Adipocyte (in vitro differentiated cells): ENCODE data around the gene RFC3.
A peak's percentile ranks its signal among the peaks of the same experiment; 100 is the strongest.
"Not testable (repeated sequence)": the region's sequence is repeated elsewhere in the genome, so short reads cannot be mapped to it uniquely, and the experiment has no call there.

Experiments used
- DNase-seq: peaks from one replicate; pipeline ENCODE4 v3.0.0-alpha.2; 2015; ENCODE audit warnings: low read depth
- H3K27me3 ChIP-seq: replicated peaks from 2 replicates; pipeline ENCODE4 v1.7.0; 2013; ENCODE audit warnings: mild to moderate bottlenecking, low read length, moderate library complexity; ENCODE audit not compliant: control insufficient read depth, insufficient read depth
- H3K36me3 ChIP-seq: 2 replicates; pipeline ENCODE4 v1.7.0; 2013; ENCODE audit warnings: low read length, mild to moderate bottlenecking, moderate library complexity; ENCODE audit not compliant: control insufficient read depth, insufficient read depth, severe bottlenecking
- H3K4me1 ChIP-seq: 2 replicates; pipeline ENCODE4 v1.7.0; 2013; ENCODE audit warnings: mild to moderate bottlenecking, low read length, moderate library complexity; ENCODE audit not compliant: control insufficient read depth, insufficient read depth
- H3K4me3 ChIP-seq: 2 replicates; pipeline ENCODE4 v1.7.0; 2013; ENCODE audit warnings: mild to moderate bottlenecking, low read length, moderate library complexity
- H3K9ac ChIP-seq: 2 replicates; pipeline ENCODE4 v1.7.0; 2013; ENCODE audit warnings: mild to moderate bottlenecking, low read length, moderate library complexity
- H3K9me3 ChIP-seq: 2 replicates; pipeline ENCODE4 v1.7.0; 2013; ENCODE audit warnings: mild to moderate bottlenecking, low read length, moderate library complexity; ENCODE audit not compliant: control insufficient read depth

RFC3 gene

DNA sequence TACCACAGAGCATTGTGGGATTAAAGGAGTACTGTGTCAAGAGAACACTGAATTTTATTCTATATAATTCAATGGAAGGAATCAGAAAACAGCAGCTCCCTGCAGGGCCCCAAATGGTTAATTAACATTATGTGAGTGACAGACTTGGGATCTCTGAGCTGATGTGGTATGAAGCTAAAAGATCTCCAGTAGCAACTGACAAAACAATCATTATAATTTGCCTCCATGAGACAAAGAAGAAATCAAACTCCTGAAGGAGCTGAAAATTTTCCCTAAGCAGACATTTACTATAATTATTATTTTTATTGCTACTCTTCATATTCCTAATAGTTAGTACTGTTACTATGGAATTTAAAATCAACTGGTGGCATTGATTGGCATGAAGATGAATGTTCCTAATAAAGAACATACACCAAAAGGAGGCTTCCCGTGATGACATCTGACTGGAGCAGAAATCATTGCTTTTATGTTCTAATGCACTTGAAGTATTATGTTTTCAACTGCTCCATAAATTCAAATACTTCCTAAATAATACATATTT is 28.8 kb upstream of the RFC3 start:
- H3K9ac ChIP-seq: no peak overlapping the region
- H3K9me3 ChIP-seq: no peaks in the 10 kb centered on the region
- DNase-seq: no peak
- no peaks in the 10 kb centered on the region for H3K36me3 ChIP-seq
- no peaks in the 10 kb centered on the region for H3K4me1 ChIP-seq
- no peak overlapping the region for H3K4me3 ChIP-seq
- H3K27me3 ChIP-seq: no peaks in the 10 kb centered on the region

DNA sequence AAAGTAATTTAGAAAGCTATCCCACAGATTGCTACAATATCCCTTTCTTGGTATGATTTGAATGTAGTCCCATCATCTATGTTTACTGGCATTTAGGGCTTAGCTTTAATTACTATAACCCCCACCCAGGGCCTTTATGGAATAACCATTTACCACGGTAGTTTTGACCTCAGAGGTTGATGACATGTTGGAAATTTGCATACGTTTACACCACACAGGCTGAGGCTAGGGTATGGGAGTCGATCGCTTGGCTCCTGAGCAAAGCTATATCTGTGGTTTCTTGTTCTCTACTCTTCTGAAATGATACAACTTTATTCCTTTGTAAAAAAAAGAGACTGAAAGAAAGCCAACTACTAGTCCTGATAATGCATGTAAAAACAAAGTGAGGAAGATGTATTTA is 28.2 kb upstream of the RFC3 start:
- H3K4me3 ChIP-seq: no peak overlapping the region
- H3K27me3 ChIP-seq: no peaks in the 10 kb centered on the region
- H3K4me1 ChIP-seq: no peaks in the 10 kb centered on the region
- H3K9me3 ChIP-seq: no peaks in the 10 kb centered on the region
- H3K9ac ChIP-seq: no peak overlapping the region
- H3K36me3 ChIP-seq: no peaks in the 10 kb centered on the region
- DNase-seq: no peak

DNA sequence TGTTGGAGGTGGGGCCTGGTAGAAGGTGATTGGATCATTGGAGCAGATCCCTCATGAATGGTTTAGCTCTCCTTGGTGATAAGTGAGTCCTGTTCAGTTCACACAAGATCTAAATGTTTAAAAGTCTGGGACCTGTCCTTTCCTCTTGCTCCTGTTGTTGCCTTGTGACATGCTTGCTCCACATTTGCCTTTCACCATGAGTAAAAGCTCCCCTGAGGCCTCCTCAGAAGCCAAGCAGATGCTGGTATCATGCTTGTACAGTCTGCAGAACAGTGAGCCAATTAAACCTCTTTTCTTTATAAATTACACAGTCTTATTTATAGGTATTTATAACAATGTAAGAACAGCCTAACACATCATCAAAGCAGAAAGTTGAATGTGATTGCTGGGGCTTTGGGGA is 24.2 kb upstream of the RFC3 start:
- Histone ChIP-seq H3K9ac (no peak overlapping the region), H3K36me3 (no peaks in the 10 kb centered on the region), H3K9me3 (no peaks in the 10 kb centered on the region), H3K4me3 (no peak overlapping the region), H3K4me1 (peaks cover 10% of the 10 kb centered on the region), H3K27me3 (no peaks in the 10 kb centered on the region)
- DNase-seq: no peak

DNA sequence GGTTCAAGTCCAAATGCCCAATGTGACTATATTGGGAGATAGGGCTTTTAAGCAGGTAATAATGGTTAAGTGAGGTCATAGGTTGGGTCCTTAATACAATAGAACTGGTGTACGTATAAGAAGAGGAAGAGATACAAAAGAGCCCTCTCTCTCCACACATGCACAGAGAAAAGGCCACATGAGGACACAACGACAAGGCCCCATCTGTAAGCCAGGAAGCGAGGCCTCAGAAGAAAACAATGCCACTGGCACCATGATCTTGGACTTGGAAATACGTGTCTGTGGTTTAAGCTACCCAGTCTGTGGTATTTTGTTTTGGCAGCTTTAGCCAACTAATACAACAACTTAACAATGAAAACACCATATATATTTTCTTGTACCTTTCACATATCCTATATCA is 23.4 kb upstream of the RFC3 start:
- no peak overlapping the region for H3K9ac ChIP-seq
- no peaks in the 10 kb centered on the region for H3K36me3 ChIP-seq
- DNase-seq: no peak
- H3K4me1 ChIP-seq: peaks cover 10% of the 10 kb centered on the region
- H3K4me3 ChIP-seq: no peak overlapping the region
- H3K27me3 ChIP-seq: no peaks in the 10 kb centered on the region
- no peaks in the 10 kb centered on the region for H3K9me3 ChIP-seq

DNA sequence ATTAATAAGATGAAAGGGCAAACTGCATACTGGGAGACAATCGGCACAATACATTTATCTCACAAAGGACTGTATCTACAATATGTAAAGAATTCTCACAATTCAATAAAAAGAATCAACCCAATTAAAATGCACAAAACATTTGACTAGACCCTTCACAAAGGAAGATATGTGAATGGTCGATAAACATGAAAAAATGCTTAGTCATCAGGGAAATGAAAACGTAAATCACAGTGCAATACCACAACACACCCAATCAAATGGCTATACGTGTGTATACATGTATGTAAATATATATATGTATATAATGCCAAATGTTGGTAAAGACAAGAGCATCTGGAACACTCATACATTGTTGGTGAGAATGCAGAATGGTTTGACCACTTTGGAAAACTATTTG is 21.9 kb upstream of the RFC3 start:
- DNase-seq: no peak

DNA sequence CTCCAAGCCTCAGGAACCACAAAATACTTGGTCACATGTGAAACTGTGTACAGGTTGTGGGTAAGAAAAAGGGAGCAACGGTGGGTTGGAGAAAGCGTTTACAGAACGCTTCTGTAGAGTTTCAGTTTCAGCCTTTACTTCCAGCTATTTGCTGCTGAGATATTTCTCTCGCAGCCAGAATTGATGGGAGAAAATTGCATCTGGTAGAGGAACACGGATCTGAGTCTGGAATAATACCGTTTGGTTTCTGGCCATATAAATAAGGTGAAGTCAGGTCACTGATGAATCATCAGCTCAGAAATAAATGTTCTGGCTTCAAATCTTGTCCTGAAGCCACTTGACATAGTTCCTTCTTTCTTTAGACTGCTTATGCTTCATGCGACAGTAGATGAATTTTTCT is 20.3 kb upstream of the RFC3 start:
- H3K4me3 ChIP-seq: peak overlapping the region; percentile 74
- H3K4me1 ChIP-seq: peaks cover 13% of the 10 kb centered on the region
- H3K36me3 ChIP-seq: no peaks in the 10 kb centered on the region
- no peaks in the 10 kb centered on the region for H3K27me3 ChIP-seq
- peak; percentile 52 for DNase-seq
- no peaks in the 10 kb centered on the region for H3K9me3 ChIP-seq
- peak overlapping the region; percentile 64 for H3K9ac ChIP-seq

More for the DNA sequence above, 21.9 kb upstream of the RFC3 start:
- no peak overlapping the region for H3K9ac ChIP-seq
- no peak overlapping the region for H3K4me3 ChIP-seq
- H3K36me3 ChIP-seq: no peaks in the 10 kb centered on the region
- H3K27me3 ChIP-seq: no peaks in the 10 kb centered on the region
- peaks cover 13% of the 10 kb centered on the region for H3K4me1 ChIP-seq
- H3K9me3 ChIP-seq: no peaks in the 10 kb centered on the region

DNA sequence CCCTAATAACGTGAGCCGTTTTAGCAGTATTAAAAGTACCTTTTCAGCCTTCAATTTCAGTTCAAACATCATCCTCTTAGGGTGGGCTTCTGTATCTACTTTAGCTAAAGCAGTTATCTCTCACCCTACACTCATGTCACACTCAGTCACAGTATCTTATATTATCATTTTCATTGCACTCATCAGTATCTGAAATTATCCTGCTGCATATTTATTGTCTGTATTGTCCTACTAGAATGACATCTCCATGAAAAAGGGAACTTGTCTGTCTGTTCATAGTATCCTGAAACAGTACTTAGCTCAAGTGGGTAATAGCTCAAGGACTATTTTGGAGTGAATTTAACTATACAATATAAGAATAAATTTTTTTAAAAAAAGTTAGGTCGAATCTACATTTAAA is 19.9 kb upstream of the RFC3 start:
- Histone ChIP-seq H3K9ac (peak overlapping the region; percentile 64), H3K4me3 (peak overlapping the region; percentile 74), H3K36me3 (no peaks in the 10 kb centered on the region), H3K27me3 (no peaks in the 10 kb centered on the region), H3K4me1 (peaks cover 13% of the 10 kb centered on the region), H3K9me3 (no peaks in the 10 kb centered on the region)
- DNase-seq: no peak

DNA sequence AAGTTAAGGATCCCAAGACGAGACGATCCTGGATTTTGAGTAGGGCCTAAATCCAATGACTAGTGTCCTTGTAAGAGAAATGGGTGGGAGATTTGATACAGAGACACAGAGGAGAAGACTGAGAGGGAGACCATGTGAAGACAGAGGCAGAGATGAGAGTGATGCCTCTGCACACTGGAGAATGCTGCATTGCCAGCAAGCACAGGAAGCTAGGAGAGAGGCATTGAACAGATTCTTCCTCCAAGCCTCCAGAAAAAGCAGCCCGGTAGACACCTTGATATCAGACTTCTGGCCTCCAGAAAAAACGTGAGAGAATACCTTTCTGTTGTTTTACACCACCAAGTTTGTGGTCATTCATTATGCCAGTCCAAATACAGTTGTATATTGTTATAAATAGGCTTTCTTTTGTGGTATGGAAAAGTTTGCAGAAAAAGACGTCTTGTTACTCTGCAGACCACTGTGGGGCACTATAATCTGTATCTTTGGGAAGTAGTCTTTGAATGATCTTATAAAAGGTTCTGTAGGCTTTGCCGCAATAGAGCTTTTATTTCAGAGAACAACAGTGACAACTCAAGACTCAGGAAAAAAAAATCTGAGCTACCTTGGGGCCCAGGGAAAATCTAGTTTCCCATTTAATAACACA is 17.9 kb upstream of the RFC3 start:
- H3K4me3 ChIP-seq: no peak overlapping the region
- no peaks in the 10 kb centered on the region for H3K9me3 ChIP-seq
- H3K4me1 ChIP-seq: peaks cover 13% of the 10 kb centered on the region
- peak; percentile 74 for DNase-seq
- no peaks in the 10 kb centered on the region for H3K27me3 ChIP-seq
- no peaks in the 10 kb centered on the region for H3K36me3 ChIP-seq
- peak overlapping the region; percentile 16 for H3K9ac ChIP-seq

DNA sequence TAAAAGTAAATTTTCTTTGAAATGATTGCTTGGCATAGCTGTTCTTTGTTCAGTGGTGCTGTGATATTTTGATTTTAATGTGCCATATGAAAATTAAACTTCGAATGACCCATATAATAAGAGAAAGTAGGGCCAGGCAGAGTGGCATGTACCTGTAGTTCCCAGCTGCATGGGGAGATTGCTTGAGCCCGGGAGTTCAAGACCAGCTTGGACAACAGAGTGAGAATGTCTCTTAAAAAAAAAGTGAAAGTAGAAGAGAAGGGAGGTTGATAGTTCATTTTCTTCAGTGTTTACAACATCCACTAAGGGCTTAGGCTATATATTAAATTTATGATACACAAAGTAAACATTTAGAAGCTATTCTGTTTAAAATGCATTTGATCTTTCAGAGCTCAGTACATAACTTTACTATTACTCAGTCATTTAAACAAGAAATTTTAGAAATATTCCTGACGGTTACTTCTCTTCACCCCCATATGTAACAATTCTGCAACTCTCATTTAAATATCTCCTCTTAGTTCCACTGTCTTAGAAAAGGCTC is 17.2 kb upstream of the RFC3 start:
- H3K4me3 ChIP-seq: no peak overlapping the region
- H3K36me3 ChIP-seq: no peaks in the 10 kb centered on the region
- H3K9me3 ChIP-seq: no peaks in the 10 kb centered on the region
- DNase-seq: no peak
- peaks cover 13% of the 10 kb centered on the region for H3K4me1 ChIP-seq
- no peaks in the 10 kb centered on the region for H3K27me3 ChIP-seq
- H3K9ac ChIP-seq: peak overlapping the region; percentile 16

DNA sequence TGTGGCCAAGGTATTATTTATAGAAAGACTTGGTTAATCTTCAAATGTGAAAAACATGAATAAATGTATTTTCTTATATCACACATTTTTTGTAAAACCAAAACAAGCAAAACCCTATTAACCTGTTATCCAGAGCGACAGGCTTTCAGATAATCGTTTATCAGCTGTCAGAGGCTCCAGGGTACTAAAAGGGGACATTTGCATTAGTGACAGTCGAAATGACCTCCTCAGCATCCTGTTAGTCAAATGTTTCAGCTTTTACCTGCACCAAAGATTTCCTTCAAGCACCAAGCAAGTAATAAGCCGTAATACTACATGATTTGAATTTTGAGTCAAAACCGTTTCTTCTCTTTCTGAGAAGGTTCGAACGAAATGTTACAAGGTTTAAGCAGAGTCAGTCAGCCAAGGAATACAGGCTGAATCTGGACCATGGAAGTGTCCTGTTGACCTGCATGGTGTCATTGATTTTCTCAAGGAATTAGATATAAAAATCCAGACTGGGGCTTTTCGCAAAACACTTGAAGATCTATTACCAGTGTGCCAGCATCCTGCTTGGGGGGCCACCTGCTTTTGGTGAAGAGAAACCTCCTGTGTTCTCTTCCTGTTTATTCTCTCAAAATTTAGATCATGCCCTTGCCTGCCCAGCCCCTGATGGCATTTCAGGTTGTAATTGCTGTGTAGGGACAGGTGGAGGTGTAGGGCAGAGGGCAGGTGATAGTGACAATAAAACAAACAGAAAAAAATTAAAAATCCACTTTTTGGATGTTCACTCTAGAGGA is 11.3 kb upstream of the RFC3 start:
- no peak overlapping the region for H3K4me3 ChIP-seq
- no peaks in the 10 kb centered on the region for H3K9me3 ChIP-seq
- no peaks in the 10 kb centered on the region for H3K36me3 ChIP-seq
- H3K9ac ChIP-seq: no peak overlapping the region
- no peaks in the 10 kb centered on the region for H3K4me1 ChIP-seq
- H3K27me3 ChIP-seq: no peaks in the 10 kb centered on the region
- no peak for DNase-seq

DNA sequence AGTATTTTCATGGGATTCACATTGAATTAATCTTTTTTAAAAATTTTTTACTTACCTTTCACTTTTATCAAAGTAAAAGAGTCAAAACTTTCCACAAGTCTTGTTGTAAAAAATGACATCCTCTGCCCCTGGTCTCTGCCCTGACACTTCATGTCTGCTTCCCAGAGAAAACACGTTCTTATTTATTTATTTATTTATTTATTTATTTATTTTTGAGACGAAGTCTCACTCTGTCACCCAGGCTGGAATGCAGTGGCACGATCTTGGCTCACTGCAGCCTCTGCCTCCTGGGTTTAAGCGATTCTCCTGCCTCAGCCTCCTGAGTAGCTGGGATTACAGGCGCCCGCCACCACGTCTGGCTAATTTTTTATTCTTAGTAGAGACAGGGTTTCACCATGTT is 5.1 kb upstream of the RFC3 start:
- not testable (repeated sequence) for H3K4me1 ChIP-seq, H3K36me3 ChIP-seq, H3K27me3 ChIP-seq, DNase-seq, H3K4me3 ChIP-seq, H3K9me3 ChIP-seq, H3K9ac ChIP-seq
